Measurements from ENCODE around the gene GNA12.
"Not testable (repeated sequence)": the region's sequence is repeated elsewhere in the genome, so short reads cannot be mapped to it uniquely, and the experiment has no call there.

Gene GNA12

GRCh38 chr7:2864204-2864985 lies 20.3 kb upstream of the GNA12 start:
- no peak for DNase-seq

GRCh38 chr7:2863461-2864066 lies 19.5 kb upstream of the GNA12 start:
- DNase-seq: peak; percentile 84

GRCh38 chr7:2862831-2863361 lies 18.8 kb upstream of the GNA12 start:
- DNase-seq: no peak

GRCh38 chr7:2861509-2861908 lies 17.4 kb upstream of the GNA12 start:
- DNase-seq: no peak

GRCh38 chr7:2860627-2861133 lies 16.6 kb upstream of the GNA12 start:
- DNase-seq: no peak

GRCh38 chr7:2859952-2860351 lies 15.8 kb upstream of the GNA12 start:
- DNase-seq: no peak

- DNase-seq: no peak
These were observed 14.5 kb upstream of the GNA12 start for GRCh38 chr7:2858621-2859020.

- no peak for DNase-seq
These were observed 12.5 kb upstream of the GNA12 start for GRCh38 chr7:2856388-2857169.

- DNase-seq: no peak
These were observed 11.3 kb upstream of the GNA12 start for GRCh38 chr7:2855386-2855785.

- not testable (repeated sequence) for DNase-seq
These were observed 9.4 kb upstream of the GNA12 start for GRCh38 chr7:2853552-2853951.

GRCh38 chr7:2853147-2853546 lies 9.0 kb upstream of the GNA12 start:
- no peak for DNase-seq

GRCh38 chr7:2851497-2851896 lies 7.4 kb upstream of the GNA12 start:
- no peak for DNase-seq

GRCh38 chr7:2849941-2850766 lies 6.0 kb upstream of the GNA12 start:
- DNase-seq: no peak

GRCh38 chr7:2845034-2845592 lies 1.0 kb upstream of the GNA12 start:
- no peak for DNase-seq

GRCh38 chr7:2843711-2844152 lies 376 bp downstream of the GNA12 start:
- DNase-seq: peak; percentile 45

- no peak for DNase-seq
These were observed 870 bp downstream of the GNA12 start for GRCh38 chr7:2843191-2843685.

- no peak for DNase-seq
These were observed 2.2 kb downstream of the GNA12 start for GRCh38 chr7:2841907-2842306.

GRCh38 chr7:2840458-2840857 lies 3.6 kb downstream of the GNA12 start:
- DNase-seq: no peak

- no peak for DNase-seq
These were observed 5.1 kb downstream of the GNA12 start for GRCh38 chr7:2838873-2839578.

- no peak for DNase-seq
These were observed 5.7 kb downstream of the GNA12 start for GRCh38 chr7:2838451-2838850.

GRCh38 chr7:2837496-2837895 lies 6.6 kb downstream of the GNA12 start:
- no peak for DNase-seq

Measured in stimulated activated CD4-positive, alpha-beta T cell treated with anti-CD3 and anti-CD28 coated beads, Interleukin-15, amount 100 ng/mL, for 24 hours (primary cell).